Measurements from ENCODE around the gene CHST11. TPM values are rescaled to one million over a fixed set of nuclear protein-coding genes. Genes with fewer than 3 reads are reported as not detected.

The CHST11 gene
- total RNA-seq, 1 donor from 2014 or later: 15.5 TPM

- no peak for DNase-seq (ENCODE audit: extremely low spot score, unreplicated experiment)
- Mint-ChIP-seq H3K9me3 (no peaks in the 10 kb centered on the region), H3K4me1 (ENCODE audit: unreplicated experiment) (no peaks in the 10 kb centered on the region), H3K27me3 (peaks cover 5% of the 10 kb centered on the region), H3K36me3 (no peaks in the 10 kb centered on the region), H3K27ac (no peak overlapping the region), H3K4me3 (no peak overlapping the region)
- no peak for TF ChIP-seq CTCF (conservative IDR thresholded peaks at IDR 0.05)
These were observed 8.3 kb upstream of the CHST11 start for GRCh38 chr12:104448451-104448850.

GRCh38 chr12:104450700-104451099, 6.0 kb upstream of the CHST11 start:
- H3K27ac Mint-ChIP-seq: no peak overlapping the region
- H3K9me3 Mint-ChIP-seq: no peaks in the 10 kb centered on the region
- no peak for DNase-seq (ENCODE audit: extremely low spot score, unreplicated experiment)
- H3K4me3 Mint-ChIP-seq: no peak overlapping the region
- H3K4me1 Mint-ChIP-seq (ENCODE audit: unreplicated experiment): no peaks in the 10 kb centered on the region
- peaks cover 15% of the 10 kb centered on the region for H3K27me3 Mint-ChIP-seq
- H3K36me3 Mint-ChIP-seq: no peaks in the 10 kb centered on the region
- no peak for TF ChIP-seq CTCF (conservative IDR thresholded peaks at IDR 0.05)

- no peak for TF ChIP-seq CTCF (conservative IDR thresholded peaks at IDR 0.05)
- Mint-ChIP-seq H3K27me3 (peaks cover 18% of the 10 kb centered on the region), H3K36me3 (no peaks in the 10 kb centered on the region), H3K4me1 (ENCODE audit: unreplicated experiment) (no peaks in the 10 kb centered on the region), H3K4me3 (no peak overlapping the region), H3K27ac (no peak overlapping the region), H3K9me3 (no peaks in the 10 kb centered on the region)
- DNase-seq (ENCODE audit: extremely low spot score, unreplicated experiment): no peak
These were observed 4.7 kb upstream of the CHST11 start for GRCh38 chr12:104452087-104452486.

- no peaks in the 10 kb centered on the region for H3K4me1 Mint-ChIP-seq (ENCODE audit: unreplicated experiment)
- no peak for DNase-seq (ENCODE audit: extremely low spot score, unreplicated experiment)
- H3K27me3 Mint-ChIP-seq: peaks cover 18% of the 10 kb centered on the region
- H3K36me3 Mint-ChIP-seq: no peaks in the 10 kb centered on the region
- no peak for TF ChIP-seq CTCF (conservative IDR thresholded peaks at IDR 0.05)
- no peaks in the 10 kb centered on the region for H3K9me3 Mint-ChIP-seq
- H3K4me3 Mint-ChIP-seq: no peak overlapping the region
- no peak overlapping the region for H3K27ac Mint-ChIP-seq
These were observed 3.6 kb upstream of the CHST11 start for GRCh38 chr12:104453133-104453532.

GRCh38 chr12:104454997-104455396, 1.8 kb upstream of the CHST11 start:
- Mint-ChIP-seq H3K27ac (no peak overlapping the region), H3K36me3 (no peaks in the 10 kb centered on the region), H3K27me3 (peaks cover 21% of the 10 kb centered on the region), H3K4me1 (ENCODE audit: unreplicated experiment) (peaks cover 9% of the 10 kb centered on the region), H3K9me3 (no peaks in the 10 kb centered on the region), H3K4me3 (peak overlapping the region; percentile 97)
- no peak for DNase-seq (ENCODE audit: extremely low spot score, unreplicated experiment)
- TF ChIP-seq CTCF (conservative IDR thresholded peaks at IDR 0.05): no peak
